Measurements from ENCODE around the gene ZNF500.
"Not testable (repeated sequence)": the region's sequence is repeated elsewhere in the genome, so short reads cannot be mapped to it uniquely, and the experiment has no call there.

Gene ZNF500

GRCh38 chr16:4788489-4788889 is 21.5 kb upstream of the ZNF500 start:
- Mint-ChIP-seq H3K36me3 (ENCODE audit: low read depth) (no peaks in the 10 kb centered on the region), H3K27ac (no peak overlapping the region), H3K4me3 (no peak overlapping the region), H3K9me3 (no peaks in the 10 kb centered on the region), H3K27me3 (ENCODE audit: low read depth) (no peaks in the 10 kb centered on the region), H3K4me1 (ENCODE audit: low read depth) (peaks cover 4% of the 10 kb centered on the region)
- DNase-seq (ENCODE audit: low spot score) = no peak

DNA sequence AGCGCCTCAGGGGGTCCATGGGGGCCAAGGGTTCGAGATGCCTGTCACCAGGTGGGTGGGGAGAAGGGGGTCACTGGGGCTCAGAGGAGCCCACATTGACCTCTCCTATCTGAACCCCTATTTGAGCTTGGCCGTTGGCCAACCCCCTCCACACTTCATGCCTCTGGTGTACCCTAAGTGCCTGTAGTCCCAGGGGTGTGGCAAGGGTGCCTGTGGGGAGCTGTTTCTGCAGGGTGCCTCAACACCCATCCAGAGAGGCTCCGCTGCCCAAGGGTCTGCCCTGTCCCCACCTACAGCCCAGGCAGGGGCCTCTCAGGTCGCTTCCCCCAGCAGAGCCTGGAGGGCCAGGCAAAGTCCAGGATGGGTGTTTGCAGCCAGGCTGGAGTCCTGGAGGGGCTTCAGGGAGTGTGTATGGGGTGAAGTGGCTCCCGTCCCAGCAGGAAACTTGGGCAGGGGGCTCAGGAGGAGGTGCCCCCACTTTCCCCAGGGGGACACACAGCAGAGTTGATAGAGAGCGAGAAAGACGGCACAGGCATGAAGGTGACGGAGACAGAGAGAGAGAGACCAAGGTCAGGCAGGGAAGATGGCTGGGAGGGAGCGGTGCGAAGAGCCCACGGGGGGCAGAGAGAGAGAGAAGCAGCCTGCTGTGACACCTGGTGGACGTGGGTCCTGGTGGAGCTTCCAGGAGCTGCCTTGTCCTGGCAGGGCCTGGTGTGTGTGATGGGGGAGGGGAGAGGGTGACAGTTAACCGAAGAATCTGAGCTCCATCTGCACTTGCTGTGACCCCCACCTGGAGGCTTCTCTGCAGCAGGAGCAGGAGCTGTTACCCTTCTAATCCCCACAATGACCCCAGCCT is 20.9 kb upstream of the ZNF500 start, which contains the start of gene SEPTIN12:
Gene SEPTIN12, minus strand, starts transcription at position 719 of the 856 bp plus-strand sequence. Its CDS starts 700 bp downstream, at position 19.
- H3K27me3 Mint-ChIP-seq (ENCODE audit: low read depth) = no peaks in the 10 kb centered on the region
- H3K9me3 Mint-ChIP-seq = no peaks in the 10 kb centered on the region
- H3K4me3 Mint-ChIP-seq = no peak within 1 kb of the TSS
- H3K36me3 Mint-ChIP-seq (ENCODE audit: low read depth) = no peaks in the 10 kb centered on the region
- peaks cover 4% of the 10 kb centered on the region for H3K4me1 Mint-ChIP-seq (ENCODE audit: low read depth)
- no peak within 1 kb of the TSS for H3K27ac Mint-ChIP-seq
- no peak for DNase-seq (ENCODE audit: low spot score)

DNA sequence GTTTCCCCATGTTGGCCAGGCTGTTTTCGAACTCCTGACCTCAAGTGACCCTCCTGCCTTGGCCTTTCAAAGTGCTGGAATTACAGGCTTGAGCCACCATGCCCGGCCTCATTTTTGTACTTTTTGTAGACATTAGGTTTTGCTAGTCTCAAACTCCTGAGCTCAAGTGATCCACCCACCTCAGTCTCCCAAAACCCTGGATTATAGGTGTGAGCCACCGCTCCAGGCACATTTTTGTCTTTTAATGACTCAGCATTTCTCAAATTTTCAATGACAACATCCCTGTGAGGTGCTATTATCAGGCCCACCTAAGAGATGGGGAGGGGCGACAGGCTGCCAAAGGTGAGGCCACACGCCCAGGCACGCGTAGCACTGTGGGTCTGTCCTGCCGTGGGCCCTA is 20.1 kb upstream of the ZNF500 start:
- Mint-ChIP-seq H3K4me3 (no peak overlapping the region), H3K36me3 (ENCODE audit: low read depth) (no peaks in the 10 kb centered on the region), H3K4me1 (ENCODE audit: low read depth) (peaks cover 4% of the 10 kb centered on the region), H3K27me3 (ENCODE audit: low read depth) (no peaks in the 10 kb centered on the region), H3K27ac (no peak overlapping the region), H3K9me3 (no peaks in the 10 kb centered on the region)
- DNase-seq (ENCODE audit: low spot score) = no peak

GRCh38 chr16:4785758-4786433 is 18.9 kb upstream of the ZNF500 start:
- Mint-ChIP-seq H3K4me3 (no peak overlapping the region), H3K27ac (no peak overlapping the region), H3K36me3 (ENCODE audit: low read depth) (no peaks in the 10 kb centered on the region), H3K9me3 (no peaks in the 10 kb centered on the region), H3K27me3 (ENCODE audit: low read depth) (no peaks in the 10 kb centered on the region), H3K4me1 (ENCODE audit: low read depth) (peaks cover 3% of the 10 kb centered on the region)
- DNase-seq (ENCODE audit: low spot score) = no peak

DNA sequence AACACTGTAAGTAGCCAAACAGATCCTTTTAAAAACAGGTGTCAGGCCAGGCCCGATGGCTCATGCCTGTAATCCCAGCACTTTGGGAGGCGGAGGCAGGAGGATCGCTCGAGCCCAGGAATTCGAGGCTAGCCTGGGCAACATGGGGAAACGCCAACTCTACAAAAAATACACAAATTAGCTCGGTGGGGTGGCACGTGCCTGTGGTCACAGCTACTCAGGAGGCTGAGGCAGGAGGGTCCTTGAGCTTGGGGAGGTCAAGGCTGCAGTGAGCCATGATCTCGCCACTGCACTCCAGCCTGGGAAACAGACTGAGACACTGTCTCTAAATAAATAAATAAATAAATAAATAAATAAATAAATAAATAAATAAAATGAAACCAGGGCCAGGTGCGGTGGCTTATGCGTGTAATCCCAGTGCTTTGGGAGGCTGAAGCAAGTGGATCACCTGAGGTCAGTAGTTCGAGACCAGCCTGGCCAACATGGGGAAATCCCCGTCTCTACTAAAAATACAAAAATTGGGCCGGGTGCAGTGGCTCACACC is 17.6 kb upstream of the ZNF500 start:
- not testable (repeated sequence) for H3K36me3 Mint-ChIP-seq (ENCODE audit: low read depth); H3K4me3 Mint-ChIP-seq; DNase-seq (ENCODE audit: low spot score); H3K9me3 Mint-ChIP-seq; H3K4me1 Mint-ChIP-seq (ENCODE audit: low read depth); H3K27me3 Mint-ChIP-seq (ENCODE audit: low read depth)
- peak overlapping the region; percentile 41 for H3K27ac Mint-ChIP-seq

GRCh38 chr16:4783951-4784336 is 17.0 kb upstream of the ZNF500 start:
- Mint-ChIP-seq H3K9me3 (no peaks in the 10 kb centered on the region), H3K27ac (peak overlapping the region; percentile 41), H3K27me3 (ENCODE audit: low read depth) (no peaks in the 10 kb centered on the region), H3K36me3 (ENCODE audit: low read depth) (no peaks in the 10 kb centered on the region), H3K4me1 (ENCODE audit: low read depth) (no peaks in the 10 kb centered on the region), H3K4me3 (no peak overlapping the region)
- no peak for DNase-seq (ENCODE audit: low spot score)

DNA sequence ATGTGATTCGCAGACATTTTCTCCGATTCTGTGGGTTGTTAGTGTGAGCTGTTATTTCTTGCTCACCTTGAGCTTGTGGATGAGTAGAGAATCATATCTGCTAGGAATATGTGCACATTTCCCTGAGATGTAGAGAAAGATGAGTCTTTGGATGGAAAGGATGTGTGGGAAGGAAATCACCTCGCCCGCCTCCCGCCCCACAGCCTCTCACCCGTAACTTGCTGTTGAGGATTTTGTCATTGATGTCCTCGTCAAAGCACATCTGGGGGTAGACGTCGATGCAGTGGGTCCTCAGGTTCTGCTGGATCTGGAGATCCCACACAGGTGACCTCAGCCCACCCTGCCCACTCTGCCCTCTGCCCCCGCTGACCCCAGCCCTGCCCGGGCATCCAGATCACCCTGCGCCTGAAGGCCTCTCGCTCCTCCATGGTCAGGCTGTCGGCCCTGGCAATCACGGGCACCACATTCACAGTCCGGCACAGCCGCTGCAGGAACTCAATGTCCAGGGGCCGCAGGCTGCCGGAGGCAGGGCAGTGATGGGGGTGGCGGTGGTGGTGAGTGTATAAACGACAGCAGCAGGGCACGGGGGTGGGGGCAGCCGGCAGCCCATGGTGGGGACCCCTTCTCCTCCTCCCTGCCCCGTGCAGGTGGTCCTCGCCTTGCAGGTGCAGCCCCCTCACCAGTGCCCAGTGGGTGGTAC is 16.4 kb upstream of the ZNF500 start:
- no peak overlapping the region for H3K27ac Mint-ChIP-seq
- no peaks in the 10 kb centered on the region for H3K4me1 Mint-ChIP-seq (ENCODE audit: low read depth)
- DNase-seq (ENCODE audit: low spot score) = no peak
- H3K27me3 Mint-ChIP-seq (ENCODE audit: low read depth) = no peaks in the 10 kb centered on the region
- H3K9me3 Mint-ChIP-seq = no peaks in the 10 kb centered on the region
- H3K4me3 Mint-ChIP-seq = no peak overlapping the region
- no peaks in the 10 kb centered on the region for H3K36me3 Mint-ChIP-seq (ENCODE audit: low read depth)

- Mint-ChIP-seq H3K27ac (no peak overlapping the region), H3K9me3 (no peaks in the 10 kb centered on the region), H3K4me1 (ENCODE audit: low read depth) (no peaks in the 10 kb centered on the region), H3K4me3 (no peak overlapping the region), H3K36me3 (ENCODE audit: low read depth) (no peaks in the 10 kb centered on the region), H3K27me3 (ENCODE audit: low read depth) (no peaks in the 10 kb centered on the region)
- no peak for DNase-seq (ENCODE audit: low spot score)
Measured at GRCh38 chr16:4780235-4780634, 13.3 kb upstream of the ZNF500 start.

DNA sequence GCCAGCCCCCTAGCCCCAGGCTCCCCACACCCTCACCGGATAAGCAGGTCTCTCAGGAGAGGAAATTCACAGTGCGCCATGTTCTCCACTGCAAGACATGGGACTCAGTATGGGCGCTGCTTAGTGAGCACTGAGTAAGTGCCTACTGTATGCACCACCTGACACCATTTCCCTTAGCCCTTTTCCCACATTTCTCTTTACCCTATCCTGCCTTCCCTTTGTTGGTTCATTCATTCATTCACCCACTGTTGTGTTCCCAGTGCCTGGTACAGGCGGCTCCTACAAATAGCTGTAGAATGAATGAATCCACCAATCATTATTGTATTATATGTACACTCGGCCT is 11.1 kb upstream of the ZNF500 start:
- Mint-ChIP-seq H3K27me3 (ENCODE audit: low read depth) (no peaks in the 10 kb centered on the region), H3K9me3 (no peaks in the 10 kb centered on the region), H3K4me1 (ENCODE audit: low read depth) (no peaks in the 10 kb centered on the region), H3K27ac (no peak overlapping the region), H3K4me3 (no peak overlapping the region), H3K36me3 (ENCODE audit: low read depth) (no peaks in the 10 kb centered on the region)
- no peak for DNase-seq (ENCODE audit: low spot score)

DNA sequence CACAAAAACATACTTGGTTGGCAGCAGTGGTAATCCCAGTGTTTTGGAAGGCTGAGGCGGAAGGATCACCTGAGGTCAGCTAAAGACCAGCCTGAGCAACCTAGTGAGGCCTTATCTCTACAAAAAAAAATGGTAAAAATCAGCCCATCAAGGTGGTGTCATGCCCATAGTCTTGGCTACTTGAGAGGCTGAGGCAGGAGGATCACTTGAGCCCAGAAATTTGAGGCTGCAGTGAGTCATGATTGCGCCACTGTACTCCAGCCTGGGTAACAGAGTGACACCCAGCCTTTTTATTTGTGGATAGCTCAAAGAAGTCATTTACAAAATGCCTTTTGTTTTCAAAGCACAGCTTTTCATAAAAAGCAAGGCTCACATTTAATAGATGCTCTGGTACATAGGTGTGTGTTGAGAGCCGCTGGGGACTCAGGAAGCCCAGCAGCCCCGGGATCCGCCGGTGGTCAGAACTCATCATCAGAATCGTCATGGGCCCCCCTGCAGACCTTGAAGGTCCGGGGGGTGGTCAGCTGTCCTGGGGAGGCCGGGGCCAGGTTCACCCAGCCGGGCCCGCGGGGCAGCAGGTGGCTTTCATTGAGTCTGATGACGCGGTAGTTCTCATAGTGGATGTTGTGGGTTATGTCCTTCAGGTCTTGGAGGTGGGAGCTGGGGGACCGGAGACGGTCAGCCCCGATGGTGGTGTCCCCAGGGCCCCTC is 10.5 kb upstream of the ZNF500 start:
- Mint-ChIP-seq H3K36me3 (ENCODE audit: low read depth) (no peaks in the 10 kb centered on the region), H3K27ac (no peak overlapping the region), H3K4me3 (no peak overlapping the region), H3K27me3 (ENCODE audit: low read depth) (no peaks in the 10 kb centered on the region), H3K4me1 (ENCODE audit: low read depth) (no peaks in the 10 kb centered on the region), H3K9me3 (no peaks in the 10 kb centered on the region)
- no peak for DNase-seq (ENCODE audit: low spot score)

DNA sequence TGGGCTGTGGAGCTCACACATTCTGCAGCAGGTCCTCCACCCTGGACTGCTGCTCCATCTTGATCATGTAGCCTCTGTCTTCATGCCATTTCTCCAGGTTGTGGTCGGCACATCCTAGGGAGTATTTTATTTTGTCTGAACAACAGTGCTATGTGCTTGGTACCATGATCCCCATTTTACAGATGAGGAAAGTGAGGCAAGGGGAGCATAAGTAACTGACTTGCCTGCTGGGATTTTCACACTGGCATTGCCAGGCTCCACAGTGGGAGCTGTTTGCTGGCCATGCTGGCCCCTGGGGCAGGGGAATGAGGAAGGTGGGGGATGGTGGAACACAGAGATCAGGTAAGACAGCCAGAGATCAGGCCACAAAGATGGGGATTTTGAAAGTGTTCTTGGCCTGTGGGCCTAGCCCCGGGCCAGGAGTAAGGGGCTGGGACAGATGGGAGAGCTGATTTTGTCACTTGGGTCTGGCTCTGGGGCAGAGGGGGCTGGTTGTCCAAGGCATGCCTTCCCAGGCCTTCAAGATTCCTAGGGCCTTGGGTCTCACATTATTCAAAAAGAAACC is 9.3 kb upstream of the ZNF500 start:
- no peaks in the 10 kb centered on the region for H3K36me3 Mint-ChIP-seq (ENCODE audit: low read depth)
- H3K27ac Mint-ChIP-seq = no peak overlapping the region
- no peaks in the 10 kb centered on the region for H3K27me3 Mint-ChIP-seq (ENCODE audit: low read depth)
- H3K9me3 Mint-ChIP-seq = no peaks in the 10 kb centered on the region
- no peaks in the 10 kb centered on the region for H3K4me1 Mint-ChIP-seq (ENCODE audit: low read depth)
- no peak for DNase-seq (ENCODE audit: low spot score)
- H3K4me3 Mint-ChIP-seq = no peak overlapping the region

- Mint-ChIP-seq H3K36me3 (ENCODE audit: low read depth) (no peaks in the 10 kb centered on the region), H3K4me3 (no peak overlapping the region), H3K27ac (no peak overlapping the region), H3K4me1 (ENCODE audit: low read depth) (no peaks in the 10 kb centered on the region), H3K9me3 (no peaks in the 10 kb centered on the region), H3K27me3 (ENCODE audit: low read depth) (no peaks in the 10 kb centered on the region)
- no peak for DNase-seq (ENCODE audit: low spot score)
Measured at GRCh38 chr16:4775005-4775404, 8.0 kb upstream of the ZNF500 start.

- no peaks in the 10 kb centered on the region for H3K36me3 Mint-ChIP-seq (ENCODE audit: low read depth)
- no peak overlapping the region for H3K27ac Mint-ChIP-seq
- no peak for DNase-seq (ENCODE audit: low spot score)
- no peaks in the 10 kb centered on the region for H3K9me3 Mint-ChIP-seq
- no peaks in the 10 kb centered on the region for H3K27me3 Mint-ChIP-seq (ENCODE audit: low read depth)
- peaks cover 3% of the 10 kb centered on the region for H3K4me1 Mint-ChIP-seq (ENCODE audit: low read depth)
- H3K4me3 Mint-ChIP-seq = no peak overlapping the region
Measured at GRCh38 chr16:4772351-4772750, 5.4 kb upstream of the ZNF500 start.
